DND-41 (cell line): ENCODE data around the gene SLC6A12.

Experiments used
- EZH2 ChIP-seq: IDR thresholded peaks from 3 replicates; pipeline ENCODE4 v1.6.1; 2012; ENCODE audit warnings: borderline replicate concordance, low read depth, mild to moderate bottlenecking, moderate library complexity, low read length, inconsistent platforms; ENCODE audit not compliant: severe bottlenecking
- TF ChIP-seq, protein P1 (sequence below): IDR thresholded peaks from 2 replicates; pipeline ENCODE4 v1.5.1; 2012; ENCODE audit warnings: borderline replicate concordance, low read length, moderate library complexity, mild to moderate bottlenecking; ENCODE audit not compliant: poor library complexity, severe bottlenecking; ENCODE audit errors: extremely low read depth

DNA sequence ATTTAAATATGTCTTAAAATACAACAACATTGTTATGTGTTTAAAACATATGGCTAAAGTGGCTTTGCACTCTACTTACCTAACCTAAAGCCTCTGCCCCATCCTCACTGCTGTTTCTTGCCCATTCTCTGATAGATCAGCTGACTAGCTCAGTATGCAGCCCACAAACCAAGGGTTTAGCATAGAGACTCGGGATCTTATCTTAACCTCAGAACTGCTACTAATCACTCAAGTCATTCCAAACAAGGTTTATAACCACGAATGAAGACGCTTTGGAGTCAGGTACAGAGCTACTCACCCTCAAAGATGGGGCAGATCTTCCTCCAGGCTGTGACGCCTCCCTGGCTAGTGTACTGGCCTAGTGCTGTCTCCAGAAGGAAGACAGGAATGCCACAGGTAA, 29.4 kb upstream of the SLC6A12 start:
- TF ChIP-seq, protein P1, sequence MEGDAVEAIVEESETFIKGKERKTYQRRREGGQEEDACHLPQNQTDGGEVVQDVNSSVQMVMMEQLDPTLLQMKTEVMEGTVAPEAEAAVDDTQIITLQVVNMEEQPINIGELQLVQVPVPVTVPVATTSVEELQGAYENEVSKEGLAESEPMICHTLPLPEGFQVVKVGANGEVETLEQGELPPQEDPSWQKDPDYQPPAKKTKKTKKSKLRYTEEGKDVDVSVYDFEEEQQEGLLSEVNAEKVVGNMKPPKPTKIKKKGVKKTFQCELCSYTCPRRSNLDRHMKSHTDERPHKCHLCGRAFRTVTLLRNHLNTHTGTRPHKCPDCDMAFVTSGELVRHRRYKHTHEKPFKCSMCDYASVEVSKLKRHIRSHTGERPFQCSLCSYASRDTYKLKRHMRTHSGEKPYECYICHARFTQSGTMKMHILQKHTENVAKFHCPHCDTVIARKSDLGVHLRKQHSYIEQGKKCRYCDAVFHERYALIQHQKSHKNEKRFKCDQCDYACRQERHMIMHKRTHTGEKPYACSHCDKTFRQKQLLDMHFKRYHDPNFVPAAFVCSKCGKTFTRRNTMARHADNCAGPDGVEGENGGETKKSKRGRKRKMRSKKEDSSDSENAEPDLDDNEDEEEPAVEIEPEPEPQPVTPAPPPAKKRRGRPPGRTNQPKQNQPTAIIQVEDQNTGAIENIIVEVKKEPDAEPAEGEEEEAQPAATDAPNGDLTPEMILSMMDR, result no peak
- no peak for TF ChIP-seq EZH2
